HL-60/S4 treated with phorbol 12-myristate 13-acetate at 8.2 ng/mL for 4 days and 3 days (cell line): ENCODE data around the gene PHOSPHO2.

Experiments
- in situ Hi-C: fragments of 300-500 bp; cut with MboI; formaldehyde crosslinking; loops from 2 replicates; pipeline ENCODE4 v1.15.0; 2022; ENCODE audit warnings: low sequenced_read_pairs

PHOSPHO2 gene

GRCh38 chr2:169694113-169694893 is at the start of gene PHOSPHO2, which contains the start of gene CFAP210:
TSS of gene PHOSPHO2 (plus strand) at chr2:169694469. CDS start at chr2:169700972, 6,503 bp downstream.
TSS of gene CFAP210 (minus strand) at chr2:169694405. CDS start at chr2:169694327, 78 bp downstream.
- in situ Hi-C loops = no loop called here

- in situ Hi-C loops = no loop called here
Measured at GRCh38 chr2:169647496-169647895, 46.8 kb upstream of the PHOSPHO2 start.

GRCh38 chr2:169649278-169649677 is 45.0 kb upstream of the PHOSPHO2 start:
- in situ Hi-C loops = no loop called here

GRCh38 chr2:169653636-169654035 is 40.6 kb upstream of the PHOSPHO2 start:
- in situ Hi-C loops = no loop called here

- in situ Hi-C loops = no loop called here
Measured at GRCh38 chr2:169656164-169656563, 38.1 kb upstream of the PHOSPHO2 start.

- in situ Hi-C loops = no loop called here
Measured at GRCh38 chr2:169658877-169659276, 35.4 kb upstream of the PHOSPHO2 start.

- in situ Hi-C loops = no loop called here
Measured at GRCh38 chr2:169659320-169659719, 34.9 kb upstream of the PHOSPHO2 start.

GRCh38 chr2:169661265-169661664 is 33.0 kb upstream of the PHOSPHO2 start:
- in situ Hi-C loops = no loop called here

GRCh38 chr2:169662744-169663143 is 31.5 kb upstream of the PHOSPHO2 start:
- in situ Hi-C loops = no loop called here

GRCh38 chr2:169663247-169663646 is 31.0 kb upstream of the PHOSPHO2 start:
- in situ Hi-C loops = no loop called here

GRCh38 chr2:169664600-169664977 is 29.7 kb upstream of the PHOSPHO2 start:
- in situ Hi-C loops = no loop called here

GRCh38 chr2:169664978-169665930 is 29.0 kb upstream of the PHOSPHO2 start:
- in situ Hi-C loops = no loop called here

- in situ Hi-C loops = no loop called here
Measured at GRCh38 chr2:169667583-169667982, 26.7 kb upstream of the PHOSPHO2 start.

- in situ Hi-C loops = no loop called here
Measured at GRCh38 chr2:169670215-169670651, 24.0 kb upstream of the PHOSPHO2 start.

- in situ Hi-C loops = no loop called here
Measured at GRCh38 chr2:169670937-169671336, 23.3 kb upstream of the PHOSPHO2 start.

- in situ Hi-C loops = no loop called here
Measured at GRCh38 chr2:169672406-169672805, 21.9 kb upstream of the PHOSPHO2 start.

GRCh38 chr2:169673106-169673505 is 21.2 kb upstream of the PHOSPHO2 start:
- in situ Hi-C loops = no loop called here

GRCh38 chr2:169673921-169674320 is 20.3 kb upstream of the PHOSPHO2 start:
- in situ Hi-C loops = no loop called here

GRCh38 chr2:169676357-169676756 is 17.9 kb upstream of the PHOSPHO2 start:
- in situ Hi-C loops = no loop called here

- in situ Hi-C loops = no loop called here
Measured at GRCh38 chr2:169676850-169677249, 17.4 kb upstream of the PHOSPHO2 start.

GRCh38 chr2:169683054-169683424 is 11.2 kb upstream of the PHOSPHO2 start:
- in situ Hi-C loops = no loop called here
